ENCODE data around the gene FERD3L.

FERD3L gene

GRCh38 chr7:19097165-19098055 lies 47.8 kb downstream of the FERD3L start:
- no peak for DNase-seq

- no peak for DNase-seq
Measured at GRCh38 chr7:19095353-19095860, 49.8 kb downstream of the FERD3L start.
